KMS-11 (cell line): Measurements from ENCODE around the gene RHOB.

Source experiments
- H2AFZ ChIP-seq: fragments of 200-600 bp; sonication (generic); 2 replicates; pipeline ENCODE4 v1.6.1; 2016; ENCODE audit warnings: antibody characterized with exemption, mixed run types, low read depth
- H3K27ac ChIP-seq: fragments of 200-600 bp; sonication (generic); 2 replicates; pipeline ENCODE4 v1.6.1; 2016; ENCODE audit warnings: mild to moderate bottlenecking, mixed run types
- H3K27me3 ChIP-seq: fragments of 200-600 bp; sonication (generic); 2 replicates; pipeline ENCODE4 v1.6.1; 2017; ENCODE audit warnings: mild to moderate bottlenecking, low read depth, mixed run types, moderate library complexity; ENCODE audit not compliant: insufficient read depth
- H3K36me3 ChIP-seq: fragments of 200-600 bp; sonication (generic); 2 replicates; pipeline ENCODE4 v1.6.1; 2017; ENCODE audit warnings: mild to moderate bottlenecking, mixed run types; ENCODE audit not compliant: insufficient read depth
- H3K4me1 ChIP-seq: fragments of 200-600 bp; sonication (generic); 2 replicates; pipeline ENCODE4 v1.6.1; 2016; ENCODE audit warnings: mild to moderate bottlenecking, low read depth, mixed run types; ENCODE audit not compliant: poor library complexity, severe bottlenecking
- H3K4me2 ChIP-seq: fragments of 200-600 bp; sonication (generic); 2 replicates; pipeline ENCODE4 v1.7.0; 2016; ENCODE audit warnings: mild to moderate bottlenecking, mixed run types
- H3K4me3 ChIP-seq: fragments of 200-600 bp; sonication (generic); IDR thresholded peaks from 2 replicates; pipeline ENCODE4 v1.6.1; 2017; ENCODE audit warnings: low read depth, low read length, mixed read lengths; ENCODE audit not compliant: insufficient read depth
- H3K79me2 ChIP-seq: fragments of 200-600 bp; sonication (generic); 2 replicates; pipeline ENCODE4 v1.6.1; 2016; ENCODE audit warnings: low read depth, mixed run types; ENCODE audit not compliant: insufficient read depth
- H3K9ac ChIP-seq: fragments of 200-600 bp; sonication (generic); 2 replicates; pipeline ENCODE4 v1.6.1; 2016; ENCODE audit warnings: mild to moderate bottlenecking, mixed run types
- H4K20me1 ChIP-seq: fragments of 200-600 bp; sonication (generic); 2 replicates; pipeline ENCODE4 v1.6.1; 2016; ENCODE audit warnings: mild to moderate bottlenecking, mixed run types; ENCODE audit not compliant: insufficient read depth
- TF ChIP-seq, protein P1 (sequence below): fragments of 200-600 bp; sonication (generic); conservative IDR thresholded peaks from 2 replicates; pipeline ENCODE4 v1.6.1; 2017; ENCODE audit warnings: low read depth, mild to moderate bottlenecking, antibody characterized with exemption, low read length, moderate library complexity, mixed read lengths

The RHOB gene

DNA sequence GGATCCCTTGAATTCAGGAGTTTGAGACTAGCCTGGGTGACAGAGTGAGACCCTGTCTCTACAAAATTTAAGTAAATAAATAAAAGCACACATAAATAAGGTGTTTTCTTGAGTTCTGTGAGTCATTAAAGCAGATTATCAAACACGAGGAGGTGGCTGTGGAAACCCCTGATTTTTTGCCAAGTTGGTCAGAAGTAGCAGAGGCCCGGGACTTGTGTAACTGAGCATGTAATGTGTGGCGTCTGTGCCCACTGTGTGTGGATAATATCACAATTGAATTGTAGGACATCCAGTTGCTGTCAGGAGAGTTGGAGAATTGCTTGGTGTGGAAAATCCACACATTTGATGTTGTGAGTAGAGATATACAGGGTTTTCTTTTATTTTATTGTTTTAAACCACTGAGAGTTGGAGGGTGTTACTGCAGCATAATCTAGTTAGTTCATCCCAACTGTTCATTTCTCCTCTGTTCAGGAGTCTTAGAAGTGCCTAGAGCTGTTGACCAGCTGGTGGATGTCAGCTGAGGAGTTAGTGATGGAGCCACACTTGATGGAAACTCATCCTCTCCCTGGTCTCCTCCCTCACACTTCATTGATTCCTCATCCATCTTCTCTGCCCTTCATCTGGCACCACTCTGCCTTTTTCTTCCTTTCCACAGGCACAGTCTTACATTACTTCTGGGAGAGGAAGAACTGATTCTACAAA, 45.9 kb upstream of the RHOB start:
- Histone ChIP-seq H3K4me3 (no peak overlapping the region), H3K79me2 (no peaks in the 10 kb centered on the region), H3K27me3 (no peaks in the 10 kb centered on the region), H3K4me1 (no peaks in the 10 kb centered on the region), H3K9ac (no peak overlapping the region), H3K36me3 (no peaks in the 10 kb centered on the region), H3K4me2 (no peak overlapping the region), H4K20me1 (no peaks in the 10 kb centered on the region), H3K27ac (no peak overlapping the region), H2AFZ (no peak overlapping the region)
- TF ChIP-seq, protein P1, sequence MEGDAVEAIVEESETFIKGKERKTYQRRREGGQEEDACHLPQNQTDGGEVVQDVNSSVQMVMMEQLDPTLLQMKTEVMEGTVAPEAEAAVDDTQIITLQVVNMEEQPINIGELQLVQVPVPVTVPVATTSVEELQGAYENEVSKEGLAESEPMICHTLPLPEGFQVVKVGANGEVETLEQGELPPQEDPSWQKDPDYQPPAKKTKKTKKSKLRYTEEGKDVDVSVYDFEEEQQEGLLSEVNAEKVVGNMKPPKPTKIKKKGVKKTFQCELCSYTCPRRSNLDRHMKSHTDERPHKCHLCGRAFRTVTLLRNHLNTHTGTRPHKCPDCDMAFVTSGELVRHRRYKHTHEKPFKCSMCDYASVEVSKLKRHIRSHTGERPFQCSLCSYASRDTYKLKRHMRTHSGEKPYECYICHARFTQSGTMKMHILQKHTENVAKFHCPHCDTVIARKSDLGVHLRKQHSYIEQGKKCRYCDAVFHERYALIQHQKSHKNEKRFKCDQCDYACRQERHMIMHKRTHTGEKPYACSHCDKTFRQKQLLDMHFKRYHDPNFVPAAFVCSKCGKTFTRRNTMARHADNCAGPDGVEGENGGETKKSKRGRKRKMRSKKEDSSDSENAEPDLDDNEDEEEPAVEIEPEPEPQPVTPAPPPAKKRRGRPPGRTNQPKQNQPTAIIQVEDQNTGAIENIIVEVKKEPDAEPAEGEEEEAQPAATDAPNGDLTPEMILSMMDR, result no peak

DNA sequence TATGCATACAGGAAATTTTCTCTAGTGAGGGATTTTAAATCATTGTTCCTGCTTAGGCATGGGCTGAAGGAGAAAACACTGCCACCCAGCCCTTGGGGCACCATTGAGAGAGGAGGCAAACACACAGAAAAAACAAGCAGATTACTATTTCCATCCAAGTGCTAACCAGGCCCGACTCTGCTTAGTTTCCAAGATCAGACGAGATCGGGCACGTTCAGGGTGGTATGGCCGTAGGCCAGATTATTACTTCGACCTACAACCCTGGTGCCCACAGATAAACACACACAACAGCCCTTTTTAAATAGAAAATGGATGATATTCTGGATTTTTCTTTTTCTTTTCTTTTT, 45.4 kb upstream of the RHOB start:
- no peak overlapping the region for H3K27ac ChIP-seq
- no peaks in the 10 kb centered on the region for H3K27me3 ChIP-seq
- no peaks in the 10 kb centered on the region for H3K4me1 ChIP-seq
- TF ChIP-seq, protein P1, result no peak
- H3K9ac ChIP-seq, result no peak overlapping the region
- no peak overlapping the region for H3K4me2 ChIP-seq
- H2AFZ ChIP-seq, result no peak overlapping the region
- no peak overlapping the region for H3K4me3 ChIP-seq
- H4K20me1 ChIP-seq, result no peaks in the 10 kb centered on the region
- H3K36me3 ChIP-seq, result no peaks in the 10 kb centered on the region
- no peaks in the 10 kb centered on the region for H3K79me2 ChIP-seq

DNA sequence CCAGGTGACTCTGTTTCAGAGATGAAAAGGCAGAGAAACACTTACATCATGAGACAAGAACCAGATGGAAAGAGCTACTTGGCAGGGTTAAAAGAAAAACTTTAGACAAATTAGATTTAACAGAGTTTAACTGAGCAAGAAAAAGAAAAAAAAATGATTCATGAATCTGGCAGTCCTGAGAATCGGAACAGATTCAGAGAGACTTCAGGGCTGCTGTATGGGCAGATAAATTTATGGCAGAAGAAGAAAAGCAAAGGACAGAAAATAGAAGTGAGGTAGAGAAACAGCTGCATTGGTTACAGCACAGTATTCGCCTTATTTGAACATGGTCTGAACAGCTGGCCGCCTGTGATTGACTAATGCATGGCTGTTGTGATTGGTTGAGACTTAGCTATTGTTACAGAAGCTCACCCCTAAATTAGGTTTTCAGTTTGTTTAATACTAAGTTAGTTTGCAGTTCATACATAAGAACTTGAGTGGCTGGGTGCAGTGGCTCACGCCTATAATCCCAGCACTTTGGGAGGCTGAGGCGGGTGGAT, 43.0 kb upstream of the RHOB start:
- H3K27me3 ChIP-seq, result no peaks in the 10 kb centered on the region
- H3K27ac ChIP-seq, result no peak overlapping the region
- no peak overlapping the region for H3K9ac ChIP-seq
- H4K20me1 ChIP-seq, result no peaks in the 10 kb centered on the region
- H3K4me2 ChIP-seq, result no peak overlapping the region
- TF ChIP-seq, protein P1, result no peak
- H3K79me2 ChIP-seq, result no peaks in the 10 kb centered on the region
- H3K4me3 ChIP-seq, result no peak overlapping the region
- no peaks in the 10 kb centered on the region for H3K4me1 ChIP-seq
- no peak overlapping the region for H2AFZ ChIP-seq
- H3K36me3 ChIP-seq, result no peaks in the 10 kb centered on the region

DNA sequence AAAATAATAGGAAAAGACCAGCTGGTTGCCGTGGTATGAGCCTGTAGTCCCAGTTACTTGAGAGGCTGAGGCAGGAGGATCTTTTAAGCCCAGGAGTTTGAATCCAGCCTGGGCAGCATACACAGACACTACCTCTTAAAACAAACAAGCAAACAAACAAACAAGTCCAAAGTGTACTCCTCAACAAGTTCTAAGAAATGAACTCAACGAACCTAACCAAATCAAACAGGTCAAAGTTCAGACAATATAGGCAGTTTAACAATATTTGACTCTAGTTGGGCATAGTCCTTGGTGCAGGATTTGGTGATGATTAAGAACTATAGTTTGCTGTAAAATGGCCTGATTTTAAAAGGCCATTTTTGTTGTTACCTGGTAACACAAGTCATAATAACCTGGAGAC, 41.9 kb upstream of the RHOB start:
- TF ChIP-seq, protein P1, result no peak
- Histone ChIP-seq H3K4me1 (no peaks in the 10 kb centered on the region), H3K36me3 (no peaks in the 10 kb centered on the region), H3K4me3 (no peak overlapping the region), H3K9ac (no peak overlapping the region), H3K27me3 (no peaks in the 10 kb centered on the region), H3K4me2 (no peak overlapping the region), H3K27ac (no peak overlapping the region), H2AFZ (no peak overlapping the region), H4K20me1 (no peaks in the 10 kb centered on the region), H3K79me2 (no peaks in the 10 kb centered on the region)
